HG02610 (cell line): ENCODE data around the gene MRPL41.
"Not testable (repeated sequence)": the region's sequence is repeated elsewhere in the genome, so short reads cannot be mapped to it uniquely, and the experiment has no call there.

Source experiments
- ATAC-seq: cut with Tn5 transposase; IDR thresholded peaks from one replicate; pipeline ENCODE4 v1.9.1; 2021; ENCODE audit warnings: mild to moderate bottlenecking, moderate library complexity; ENCODE audit not compliant: unreplicated experiment

MRPL41 gene

DNA sequence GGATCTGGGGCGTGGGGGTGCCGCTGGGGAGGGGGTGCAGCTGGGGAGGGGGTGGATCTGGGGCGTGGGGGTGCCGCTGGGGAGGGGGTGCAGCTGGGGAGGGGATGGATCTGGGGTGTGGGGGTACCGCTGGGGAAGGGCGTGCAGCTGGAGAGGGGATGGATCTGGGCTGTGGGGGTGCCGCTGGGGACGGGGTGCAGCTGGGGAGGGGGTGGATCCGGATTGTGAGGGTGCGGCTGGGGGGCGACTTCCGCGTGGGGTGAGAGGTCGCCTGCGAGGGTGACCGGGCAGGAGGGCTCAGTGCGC, 768 bp upstream of the MRPL41 start:
- not testable (repeated sequence) for ATAC-seq

DNA sequence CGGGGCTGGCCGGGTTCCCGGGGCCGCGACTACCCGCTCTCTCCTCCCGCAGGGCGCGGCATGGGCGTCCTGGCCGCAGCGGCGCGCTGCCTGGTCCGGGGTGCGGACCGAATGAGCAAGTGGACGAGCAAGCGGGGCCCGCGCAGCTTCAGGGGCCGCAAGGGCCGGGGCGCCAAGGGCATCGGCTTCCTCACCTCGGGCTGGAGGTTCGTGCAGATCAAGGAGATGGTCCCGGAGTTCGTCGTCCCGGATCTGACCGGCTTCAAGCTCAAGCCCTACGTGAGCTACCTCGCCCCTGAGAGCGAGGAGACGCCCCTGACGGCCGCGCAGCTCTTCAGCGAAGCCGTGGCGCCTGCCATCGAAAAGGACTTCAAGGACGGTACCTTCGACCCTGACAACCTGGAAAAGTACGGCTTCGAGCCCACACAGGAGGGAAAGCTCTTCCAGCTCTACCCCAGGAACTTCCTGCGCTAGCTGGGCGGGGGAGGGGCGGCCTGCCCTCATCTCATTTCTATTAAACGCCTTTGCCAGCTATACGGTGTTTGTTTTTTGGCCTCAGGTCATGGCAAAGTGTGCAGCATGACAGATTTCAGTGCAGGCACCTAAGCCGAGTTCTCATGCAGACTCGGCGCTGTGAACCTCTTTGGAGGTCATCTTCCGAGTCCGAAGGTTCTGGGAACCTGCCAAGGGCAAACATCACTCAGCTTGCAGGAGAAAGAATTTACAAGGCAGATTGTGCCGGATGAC, 516 bp downstream of the MRPL41 start:
- ATAC-seq: peak; percentile 14

DNA sequence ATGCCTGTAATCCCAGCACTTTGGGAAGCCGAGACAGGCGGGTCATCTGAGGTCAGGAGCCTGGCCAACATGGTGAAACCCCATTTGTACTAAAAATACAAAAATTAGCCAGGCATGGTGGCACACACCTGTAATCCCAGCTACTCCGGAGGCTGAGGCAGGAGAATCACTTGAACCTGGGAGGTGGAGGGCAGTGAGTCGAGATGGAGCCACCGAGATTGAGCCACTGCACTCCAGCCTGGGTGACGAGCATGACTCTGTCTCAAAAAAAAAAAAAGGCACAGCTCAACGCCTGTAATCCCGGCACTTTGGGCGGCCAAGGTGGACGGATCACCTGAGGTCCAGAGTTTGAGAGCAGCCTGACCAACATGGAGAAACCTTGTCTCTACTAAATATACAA, 2.0 kb downstream of the MRPL41 start:
- ATAC-seq: not testable (repeated sequence)

DNA sequence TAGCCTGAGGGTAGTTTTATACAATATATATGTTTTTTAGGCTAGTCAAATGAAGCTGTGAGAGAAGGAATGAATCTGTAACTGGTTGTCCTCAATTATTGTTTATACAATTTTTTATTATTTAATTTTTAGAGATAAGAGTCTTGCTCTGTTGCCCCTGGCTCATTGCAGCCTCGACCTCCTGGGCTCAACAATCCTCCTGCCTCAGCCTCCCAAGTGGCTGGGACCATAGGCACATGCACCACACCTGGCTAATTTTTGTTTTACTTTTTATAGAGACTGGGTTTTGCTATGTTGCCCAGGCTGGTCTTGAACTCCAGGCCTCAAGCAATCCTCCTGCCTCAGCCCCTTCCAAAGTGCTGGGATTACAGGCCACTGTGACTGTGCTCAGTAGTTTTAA, 2.7 kb downstream of the MRPL41 start:
- no peak for ATAC-seq

DNA sequence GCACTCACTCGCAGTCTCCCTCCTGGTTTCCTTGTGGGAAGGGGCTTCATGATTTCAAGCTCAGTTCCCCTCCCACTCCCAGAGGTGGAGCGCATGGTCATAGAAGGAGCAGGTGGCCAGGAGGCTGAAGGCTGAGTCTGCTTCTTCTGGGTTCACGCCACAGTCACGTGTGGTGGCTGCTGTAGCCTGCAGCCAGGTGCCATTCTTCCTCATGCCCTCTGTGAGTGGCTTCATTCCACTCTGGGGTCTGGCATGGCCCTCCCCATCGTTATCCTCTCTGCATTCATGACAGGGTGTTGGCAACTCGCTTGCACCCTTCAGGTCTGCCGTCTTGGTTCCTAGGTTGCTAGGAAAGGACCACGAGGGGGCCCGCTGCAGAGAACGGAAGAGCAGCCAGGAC, 3.5 kb downstream of the MRPL41 start:
- no peak for ATAC-seq

DNA sequence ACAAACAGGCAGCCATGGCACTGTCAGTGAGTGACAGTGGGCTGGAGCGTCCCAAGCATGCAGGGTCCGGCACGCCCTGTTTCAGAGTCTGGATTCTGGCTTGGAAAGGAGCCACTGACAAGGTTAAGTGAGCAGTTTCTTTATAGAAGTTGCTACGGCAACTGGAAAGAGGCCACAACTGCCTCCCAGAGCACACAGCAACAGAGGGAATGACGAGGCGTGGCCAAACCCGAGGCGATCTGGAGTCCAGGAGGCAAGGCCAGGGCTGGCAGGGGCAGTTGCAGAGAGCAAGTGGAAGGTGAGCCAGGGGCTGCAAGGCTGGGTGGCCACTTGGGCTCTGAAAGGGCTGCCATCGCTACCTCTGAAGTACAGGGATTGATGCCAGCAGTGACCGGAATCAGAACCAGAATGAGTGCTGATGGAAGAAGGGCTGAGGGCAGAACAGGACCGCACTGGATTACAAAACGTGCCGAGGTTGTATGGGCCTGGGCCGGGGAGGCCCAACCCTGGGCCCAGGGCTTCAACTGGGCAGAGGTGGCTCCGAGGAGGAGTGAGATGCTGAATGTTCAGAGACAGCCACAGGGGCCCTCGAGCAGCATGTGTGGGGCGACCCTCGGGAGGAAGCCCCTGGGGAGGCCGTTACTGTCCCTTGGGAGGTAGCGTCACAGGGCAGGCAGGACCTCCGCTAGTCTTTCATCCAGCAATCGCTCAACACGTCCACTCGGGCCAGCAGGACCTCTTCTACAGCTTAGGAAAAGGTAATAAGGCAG, 4.6 kb downstream of the MRPL41 start:
- ATAC-seq: no peak

DNA sequence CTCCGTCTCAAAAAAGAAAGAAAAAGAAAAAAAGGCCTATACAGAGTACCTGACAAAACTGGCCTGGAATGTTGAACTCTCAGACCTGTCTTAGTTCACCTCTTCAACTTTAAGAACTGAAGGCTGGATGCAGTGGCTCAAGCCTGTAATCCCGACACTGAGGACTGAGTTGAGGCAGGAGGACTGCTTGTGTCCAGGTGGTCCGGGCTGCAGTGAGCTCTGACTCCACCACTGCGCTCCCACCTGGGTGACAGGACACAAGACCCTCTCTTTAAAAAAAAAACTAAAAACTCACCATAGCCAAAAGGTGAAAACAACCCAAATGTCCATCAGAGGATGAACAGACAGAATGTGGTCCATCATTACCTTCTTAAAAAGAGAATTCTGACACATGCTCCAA, 6.4 kb downstream of the MRPL41 start:
- no peak for ATAC-seq

DNA sequence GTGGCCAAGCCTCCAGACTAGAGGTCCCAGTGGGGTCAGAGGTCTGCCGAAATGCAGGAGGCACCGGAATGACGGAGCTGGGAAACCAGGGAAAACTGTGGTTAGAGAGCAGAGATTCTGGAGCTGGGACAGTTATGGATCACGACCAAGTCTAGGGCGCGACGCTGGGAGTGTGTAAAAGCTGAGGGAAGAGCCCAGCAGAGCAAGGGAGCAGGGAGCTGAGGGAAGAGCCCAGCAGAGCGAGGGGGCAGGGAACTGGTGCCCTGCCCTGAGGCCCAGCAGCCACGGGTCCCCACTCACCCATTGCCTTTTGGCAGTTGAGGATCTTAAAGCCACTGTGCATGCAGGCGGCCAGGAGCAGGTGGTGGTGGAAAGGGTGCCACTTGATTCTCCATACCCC, 12.5 kb downstream of the MRPL41 start:
- no peak for ATAC-seq

DNA sequence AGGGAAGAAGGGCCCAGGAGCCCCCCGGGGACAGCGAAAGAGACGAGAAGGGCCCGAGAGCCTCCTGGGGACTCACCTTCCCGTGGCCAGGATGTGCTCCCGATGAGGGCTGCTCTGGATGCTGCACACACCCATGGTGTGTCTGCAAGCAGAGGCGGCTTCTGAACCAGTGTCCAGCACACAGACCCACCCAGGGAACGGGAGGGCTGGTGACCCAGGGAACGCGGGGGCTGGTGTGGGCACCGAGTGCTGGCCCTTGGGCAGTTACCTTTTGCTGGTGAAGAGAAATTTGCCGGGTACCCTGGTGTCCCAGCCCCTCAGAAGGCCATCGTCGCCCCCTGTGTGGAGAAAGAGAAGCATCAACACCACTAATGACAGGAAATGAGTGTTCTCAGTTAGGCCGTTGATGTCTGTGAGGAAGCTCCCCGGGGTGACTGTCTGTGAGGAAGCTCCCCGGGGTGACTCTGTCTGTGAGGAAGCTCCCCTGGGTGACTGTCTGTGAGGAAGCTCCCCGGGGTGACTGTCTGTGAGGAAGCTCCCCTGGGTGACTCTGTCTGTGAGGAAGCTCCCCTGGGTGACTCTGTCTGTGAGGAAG, 13.2 kb downstream of the MRPL41 start:
- ATAC-seq: no peak

DNA sequence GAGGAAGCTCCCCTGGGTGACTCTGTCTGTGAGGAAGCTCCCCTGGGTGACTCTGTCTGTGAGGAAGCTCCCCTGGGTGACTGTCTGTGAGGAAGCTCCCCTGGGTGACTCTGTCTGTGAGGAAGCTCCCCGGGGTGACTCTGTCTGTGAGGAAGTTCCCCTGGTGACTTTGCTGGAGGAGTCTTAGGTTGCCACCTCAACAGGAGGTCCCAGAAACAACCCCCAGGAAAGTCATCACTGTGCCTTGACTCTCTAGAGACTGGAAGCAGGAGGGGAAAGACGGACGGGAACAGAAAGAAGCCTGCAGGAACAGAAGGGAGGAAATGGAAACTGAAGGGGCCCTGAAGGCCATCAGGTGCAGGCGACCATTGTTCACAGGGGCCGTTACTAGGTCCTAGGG, 16.8 kb downstream of the MRPL41 start:
- ATAC-seq: not testable (repeated sequence)

DNA sequence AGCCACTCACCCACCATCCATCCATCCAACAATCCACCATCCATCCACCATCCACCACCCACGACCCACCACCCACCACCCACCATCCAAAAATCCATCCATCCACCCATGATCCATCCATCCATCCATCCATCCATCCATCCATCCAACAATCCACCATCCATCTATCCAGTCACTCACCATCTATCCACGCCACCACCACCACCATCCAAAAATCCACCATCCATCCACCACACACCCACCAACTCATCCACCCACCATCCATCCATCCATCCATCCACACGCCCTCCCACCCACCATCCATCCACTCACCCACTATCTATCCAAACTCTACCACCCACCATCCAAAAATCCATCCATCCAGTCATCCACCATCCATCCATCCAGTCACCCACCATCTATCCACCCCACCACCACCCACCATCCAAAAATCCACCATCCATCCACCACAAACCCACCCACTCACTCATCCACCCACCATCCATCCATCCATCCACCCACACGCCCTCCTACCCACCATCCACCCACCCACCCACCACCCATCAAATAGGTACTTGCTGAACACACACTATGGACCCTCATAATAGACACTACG, 18.0 kb downstream of the MRPL41 start:
- no peak for ATAC-seq

DNA sequence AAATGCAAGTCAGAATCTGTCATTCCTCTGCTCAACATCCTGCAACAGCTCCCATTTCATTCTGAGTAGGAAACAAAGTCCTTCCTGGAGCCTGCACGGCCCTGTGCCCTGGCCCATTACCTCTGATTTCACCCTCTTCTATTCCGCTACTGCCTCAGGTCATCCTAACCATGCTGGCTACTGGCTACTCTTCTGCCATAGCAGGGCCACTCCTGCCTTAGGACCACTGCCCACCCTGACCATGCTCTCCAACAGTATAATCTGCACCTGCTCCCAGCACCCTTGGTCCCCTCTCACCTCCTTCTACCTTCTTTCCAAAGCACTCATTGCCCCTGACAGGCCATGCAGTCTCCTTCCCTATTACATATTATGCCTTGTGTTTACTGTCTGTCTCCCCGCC, 18.9 kb downstream of the MRPL41 start:
- no peak for ATAC-seq

DNA sequence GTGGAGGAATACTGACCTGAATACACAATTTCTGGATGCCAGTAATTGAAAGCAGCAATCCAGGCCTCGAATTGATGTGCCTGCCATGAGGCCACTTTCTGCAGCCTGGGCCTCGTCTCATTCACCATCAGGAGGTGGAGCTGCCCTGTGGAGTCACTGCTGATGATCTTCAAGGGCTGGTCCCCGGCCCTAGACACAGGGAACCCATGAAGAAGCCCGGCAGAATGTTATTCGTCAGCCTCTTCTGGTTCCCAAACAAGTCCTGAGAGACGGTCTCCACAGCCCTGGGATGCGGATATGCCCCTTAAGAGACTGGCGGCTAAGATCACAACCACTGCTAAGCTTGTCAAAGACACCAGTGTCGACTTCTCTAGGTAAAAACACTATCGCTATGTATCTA, 22.5 kb downstream of the MRPL41 start:
- ATAC-seq: no peak

DNA sequence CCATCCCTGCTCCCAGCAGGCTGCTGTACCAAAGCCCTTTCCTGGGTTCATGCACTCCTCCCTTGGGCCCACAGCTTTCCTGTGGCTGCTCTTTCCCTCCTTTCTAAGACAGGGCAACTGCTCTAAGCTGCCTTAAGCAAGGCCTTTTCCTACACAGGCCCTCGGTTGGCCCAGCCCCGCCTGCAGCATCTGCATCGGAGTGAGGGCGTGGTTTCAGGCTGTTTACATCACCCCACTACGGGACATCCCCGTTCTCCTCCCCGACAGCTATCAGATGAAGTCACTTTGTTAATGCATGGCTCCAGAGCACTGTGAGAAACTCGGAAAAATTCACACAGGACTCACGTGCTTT, 23.7 kb downstream of the MRPL41 start:
- no peak for ATAC-seq

DNA sequence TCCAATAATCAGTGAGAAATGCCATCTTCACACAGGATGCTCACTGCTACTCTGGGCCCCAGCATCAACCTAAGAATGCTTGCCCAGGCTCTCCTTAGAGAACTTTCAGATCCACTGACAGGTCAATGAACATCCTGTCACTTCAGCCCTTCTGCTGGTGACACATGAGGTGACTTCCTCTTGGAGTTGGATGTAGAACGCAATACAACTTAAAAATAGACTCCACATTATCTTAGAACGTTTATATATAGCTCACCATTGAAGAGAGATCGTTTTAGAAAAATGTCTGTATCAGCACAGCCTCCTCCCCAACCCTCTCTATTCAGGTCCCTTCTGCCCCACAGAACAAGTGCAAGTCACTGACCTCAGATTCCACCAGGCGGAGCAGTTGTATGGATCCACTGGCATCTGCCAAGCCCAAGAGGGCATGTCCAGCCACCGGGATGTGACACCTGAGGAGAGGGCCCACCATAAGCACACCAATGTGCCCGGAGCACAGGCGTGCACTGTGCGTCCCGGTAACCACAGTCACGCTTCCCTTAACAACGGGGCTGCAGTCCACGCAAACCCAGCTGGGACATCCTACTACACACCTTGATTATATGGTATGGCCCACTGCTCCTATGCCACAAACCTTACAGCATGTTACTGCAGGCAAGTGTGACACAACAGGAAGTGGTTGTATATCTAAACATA, 24.2 kb downstream of the MRPL41 start:
- ATAC-seq: no peak

DNA sequence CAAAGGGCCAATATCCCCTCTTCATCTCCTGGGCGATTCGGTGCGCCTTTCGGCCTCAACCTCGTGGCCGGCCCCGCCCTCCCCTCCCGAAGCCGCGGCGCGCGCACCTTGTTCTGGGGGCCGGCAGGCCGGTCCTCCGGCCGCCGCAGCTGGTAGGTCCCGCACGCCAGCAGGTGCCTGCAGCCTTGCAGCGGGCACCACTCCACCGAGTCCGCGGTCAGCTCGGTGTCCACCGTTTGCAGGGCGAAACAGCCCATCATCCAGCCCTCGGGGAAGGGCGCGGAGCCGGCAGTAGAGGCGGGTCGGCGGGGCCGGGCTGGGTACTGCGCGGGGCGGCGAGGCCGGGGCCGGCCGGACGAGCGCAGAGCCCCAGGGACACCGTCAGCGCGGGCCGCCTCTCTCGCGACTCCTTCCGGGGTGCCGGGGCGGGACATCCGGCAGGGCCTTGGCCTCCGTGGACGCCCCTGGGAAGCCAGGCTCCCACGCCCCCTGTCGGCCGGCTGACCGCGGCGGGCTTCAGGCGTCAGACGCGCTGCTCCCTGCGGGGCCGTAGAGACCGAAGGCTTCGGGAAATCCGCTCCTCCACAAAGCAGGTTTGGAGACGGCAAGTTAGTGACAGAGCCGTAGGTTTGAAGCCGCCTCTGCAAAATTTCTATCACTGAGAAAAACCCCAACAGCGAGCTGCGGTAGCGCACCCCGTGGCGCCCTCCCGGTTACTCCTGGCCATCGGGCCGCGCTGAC, 27.0 kb downstream of the MRPL41 start, which contains the start of gene DPH7:
Gene DPH7, minus strand, starts transcription at position 408 of the 741 bp plus-strand sequence. Its CDS starts 148 bp downstream, at position 260.
- peak; percentile 88 for ATAC-seq

DNA sequence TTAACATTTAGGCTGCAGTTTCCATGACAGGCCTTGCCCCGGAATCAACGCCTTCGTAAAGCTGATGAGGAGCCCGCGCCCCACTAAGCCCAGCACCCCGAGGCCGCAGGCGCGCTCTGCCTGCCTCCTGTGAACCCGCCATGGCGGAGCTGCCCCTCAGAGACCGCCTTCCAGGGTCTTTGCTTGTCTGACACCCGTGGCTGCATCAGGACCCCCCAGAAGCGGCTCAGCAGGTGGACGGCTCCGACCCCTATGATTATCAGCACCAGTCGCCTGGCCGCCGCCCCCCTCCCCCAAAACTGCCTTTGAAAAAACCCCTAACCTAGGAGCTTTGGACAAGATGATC, 27.6 kb downstream of the MRPL41 start:
- ATAC-seq: no peak

DNA sequence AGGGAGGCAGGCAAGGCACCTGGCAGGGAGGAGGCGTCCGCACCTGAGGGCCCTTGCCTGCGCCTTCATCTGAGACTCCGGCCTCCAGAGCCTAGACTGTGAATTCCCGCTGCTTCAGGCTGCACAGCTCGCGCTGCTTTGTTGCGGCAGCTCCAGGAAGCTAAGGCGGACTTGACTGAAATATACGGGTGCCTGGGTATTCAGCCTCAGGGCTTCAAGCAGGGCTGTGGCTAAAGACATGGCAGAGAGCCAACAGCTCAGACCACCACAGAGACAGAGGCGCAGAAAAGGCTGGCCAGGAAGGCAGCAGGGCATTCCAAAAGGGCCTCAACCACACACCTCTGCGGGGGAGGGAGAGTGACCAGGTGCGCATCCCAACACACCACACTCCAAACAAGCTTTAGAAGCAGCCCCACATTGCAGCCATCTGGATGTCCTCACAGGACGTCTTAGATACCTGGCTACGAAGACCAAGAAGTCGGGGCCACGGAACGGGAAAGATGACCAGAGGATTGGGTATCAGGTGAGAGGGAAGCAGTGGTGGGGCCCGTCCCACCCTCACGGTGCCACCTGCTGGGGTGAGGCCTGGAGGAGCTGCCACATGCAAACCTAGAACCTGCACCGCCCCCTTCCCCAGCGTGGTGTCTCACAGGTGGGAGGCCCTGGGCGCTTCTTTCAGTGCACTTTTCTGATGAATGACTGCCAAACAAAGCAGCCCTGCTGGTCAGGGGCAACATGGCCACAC, 28.7 kb downstream of the MRPL41 start:
- no peak for ATAC-seq

DNA sequence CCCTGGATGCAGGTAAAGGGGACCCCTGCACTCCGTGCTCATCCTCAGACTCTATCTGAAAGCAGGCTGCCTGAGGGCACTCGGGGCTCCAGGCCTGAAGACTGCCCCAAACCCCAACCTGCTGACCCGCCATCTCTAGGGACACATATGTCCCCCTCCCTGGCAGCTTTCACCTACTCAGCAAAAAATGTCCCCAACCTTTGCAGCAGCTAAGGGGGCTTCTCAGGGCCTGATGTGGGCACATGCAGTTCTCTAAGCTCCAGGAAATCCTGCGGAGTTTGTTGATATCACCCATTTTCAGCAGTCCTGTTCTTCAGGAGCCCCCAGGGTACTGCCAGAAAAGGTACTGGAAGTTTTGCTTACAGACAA, 29.3 kb downstream of the MRPL41 start:
- ATAC-seq: no peak
